ENCODE measurements around the gene COMTD1.

GRCh38 chr10:75209086-75209920 is 26.5 kb downstream of the COMTD1 start:
- TF ChIP-seq, protein P1, sequence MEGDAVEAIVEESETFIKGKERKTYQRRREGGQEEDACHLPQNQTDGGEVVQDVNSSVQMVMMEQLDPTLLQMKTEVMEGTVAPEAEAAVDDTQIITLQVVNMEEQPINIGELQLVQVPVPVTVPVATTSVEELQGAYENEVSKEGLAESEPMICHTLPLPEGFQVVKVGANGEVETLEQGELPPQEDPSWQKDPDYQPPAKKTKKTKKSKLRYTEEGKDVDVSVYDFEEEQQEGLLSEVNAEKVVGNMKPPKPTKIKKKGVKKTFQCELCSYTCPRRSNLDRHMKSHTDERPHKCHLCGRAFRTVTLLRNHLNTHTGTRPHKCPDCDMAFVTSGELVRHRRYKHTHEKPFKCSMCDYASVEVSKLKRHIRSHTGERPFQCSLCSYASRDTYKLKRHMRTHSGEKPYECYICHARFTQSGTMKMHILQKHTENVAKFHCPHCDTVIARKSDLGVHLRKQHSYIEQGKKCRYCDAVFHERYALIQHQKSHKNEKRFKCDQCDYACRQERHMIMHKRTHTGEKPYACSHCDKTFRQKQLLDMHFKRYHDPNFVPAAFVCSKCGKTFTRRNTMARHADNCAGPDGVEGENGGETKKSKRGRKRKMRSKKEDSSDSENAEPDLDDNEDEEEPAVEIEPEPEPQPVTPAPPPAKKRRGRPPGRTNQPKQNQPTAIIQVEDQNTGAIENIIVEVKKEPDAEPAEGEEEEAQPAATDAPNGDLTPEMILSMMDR (IDR thresholded peaks at IDR 0.05; ENCODE audit: insufficient read depth, low read depth, low read length) = no peak
- TF ChIP-seq EZH2 (IDR thresholded peaks at IDR 0.05; ENCODE audit: insufficient read depth, low read length) = no peak
